ENCODE results near the gene METTL8.

DNA sequence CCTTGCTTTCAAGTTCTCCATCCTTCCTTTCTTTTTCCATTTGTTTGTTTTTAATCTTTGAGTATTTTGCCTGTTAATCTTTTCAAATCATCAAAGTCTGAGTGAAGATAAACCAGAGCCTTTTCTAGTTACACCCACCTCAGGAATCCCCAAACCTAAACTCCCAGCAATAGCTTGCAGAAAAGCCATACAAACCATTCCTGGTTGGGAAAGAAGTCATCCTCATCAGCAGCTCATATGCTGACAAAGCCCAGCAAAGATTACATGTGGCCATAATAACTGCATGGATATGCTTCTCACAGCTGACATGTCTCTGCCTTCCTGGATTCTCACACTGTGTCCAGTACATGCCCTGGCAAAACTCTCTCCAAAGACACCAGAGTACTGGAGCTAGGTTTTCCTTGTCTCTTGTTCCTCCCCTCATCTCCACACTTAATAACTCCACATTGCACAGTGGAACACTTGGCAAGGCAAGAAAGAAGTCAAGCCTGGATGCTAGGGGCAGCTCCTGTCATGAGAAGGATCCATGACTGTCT lies 146.7 kb downstream of the METTL8 start:
- TF ChIP-seq YY1 (IDR thresholded peaks at IDR 0.05; ENCODE audit: insufficient read depth, insufficient read length): no peak
- TF ChIP-seq ZNF274 (IDR thresholded peaks at IDR 0.05; ENCODE audit: low read depth, low read length): no peak
- TF ChIP-seq SUZ12 (IDR thresholded peaks at IDR 0.05; ENCODE audit: extremely low read depth, insufficient read depth, insufficient read length): no peak

Data from NT2/D1 (cell line).